GM10266 (cell line): ENCODE measurements around the gene BEST2.

ENCODE experiments used
- DNase-seq: peaks from one replicate; pipeline ENCODE4 v3.0.0; 2012; ENCODE audit errors: extremely low spot score
- TF ChIP-seq, protein P1 (sequence below): IDR thresholded peaks from 2 replicates; pipeline ENCODE4 v1.5.1; 2012; ENCODE audit warnings: mild to moderate bottlenecking, low read depth; ENCODE audit not compliant: control insufficient read depth, insufficient read depth; ENCODE audit errors: missing control alignments

BEST2 gene

DNA sequence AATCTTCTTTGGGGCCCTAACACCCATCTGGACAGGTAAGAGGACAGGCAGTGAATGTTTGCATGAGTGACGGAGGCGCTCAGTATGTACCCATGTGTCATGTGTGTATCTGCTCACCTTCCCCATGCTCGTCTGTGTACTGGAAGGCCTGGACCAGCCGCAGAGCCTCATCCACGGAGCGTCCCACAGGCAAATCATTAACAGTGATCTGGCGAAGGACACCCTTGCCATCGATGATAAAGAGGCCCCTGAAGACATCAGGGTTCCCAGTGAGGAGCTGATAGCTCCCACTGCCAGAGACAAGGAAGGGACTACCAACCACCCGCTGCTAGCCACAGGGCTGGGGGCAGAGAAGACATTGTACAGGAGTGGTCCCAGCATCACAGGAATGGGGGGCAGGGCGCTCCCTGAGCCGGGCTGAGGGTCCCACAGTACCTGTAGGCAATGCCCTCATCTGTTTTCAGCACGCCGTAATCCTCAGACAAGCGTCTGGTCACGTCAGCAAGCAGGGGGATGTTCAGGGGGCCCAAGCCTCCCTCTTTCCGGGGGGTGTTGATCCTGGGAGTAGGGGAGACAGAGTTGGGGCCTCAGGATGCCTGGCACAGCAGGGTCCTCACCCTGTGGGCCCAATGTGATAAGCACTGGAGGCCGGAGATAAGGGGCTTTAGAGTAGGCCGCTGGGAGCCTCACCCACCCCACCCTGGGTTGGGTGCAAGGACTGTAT lies 48.3 kb downstream of the BEST2 start:
- TF ChIP-seq, protein P1, sequence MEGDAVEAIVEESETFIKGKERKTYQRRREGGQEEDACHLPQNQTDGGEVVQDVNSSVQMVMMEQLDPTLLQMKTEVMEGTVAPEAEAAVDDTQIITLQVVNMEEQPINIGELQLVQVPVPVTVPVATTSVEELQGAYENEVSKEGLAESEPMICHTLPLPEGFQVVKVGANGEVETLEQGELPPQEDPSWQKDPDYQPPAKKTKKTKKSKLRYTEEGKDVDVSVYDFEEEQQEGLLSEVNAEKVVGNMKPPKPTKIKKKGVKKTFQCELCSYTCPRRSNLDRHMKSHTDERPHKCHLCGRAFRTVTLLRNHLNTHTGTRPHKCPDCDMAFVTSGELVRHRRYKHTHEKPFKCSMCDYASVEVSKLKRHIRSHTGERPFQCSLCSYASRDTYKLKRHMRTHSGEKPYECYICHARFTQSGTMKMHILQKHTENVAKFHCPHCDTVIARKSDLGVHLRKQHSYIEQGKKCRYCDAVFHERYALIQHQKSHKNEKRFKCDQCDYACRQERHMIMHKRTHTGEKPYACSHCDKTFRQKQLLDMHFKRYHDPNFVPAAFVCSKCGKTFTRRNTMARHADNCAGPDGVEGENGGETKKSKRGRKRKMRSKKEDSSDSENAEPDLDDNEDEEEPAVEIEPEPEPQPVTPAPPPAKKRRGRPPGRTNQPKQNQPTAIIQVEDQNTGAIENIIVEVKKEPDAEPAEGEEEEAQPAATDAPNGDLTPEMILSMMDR: no peak
- DNase-seq: no peak

DNA sequence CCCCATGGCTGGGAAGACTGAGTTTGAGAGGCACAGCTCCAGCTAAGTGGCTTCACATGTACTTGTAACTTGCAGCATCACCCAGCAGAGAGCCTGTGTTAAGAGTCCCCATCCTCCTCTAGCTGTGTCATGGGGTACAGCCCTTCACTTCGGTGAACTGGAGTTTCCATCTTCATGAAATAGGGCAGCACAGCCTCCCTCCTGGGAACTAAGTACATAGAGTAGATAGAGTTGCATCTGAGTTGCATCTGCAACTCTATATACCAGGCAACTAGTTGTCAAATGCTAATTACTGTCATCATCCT lies 48.8 kb downstream of the BEST2 start:
- TF ChIP-seq, protein P1: no peak
- DNase-seq: no peak

DNA sequence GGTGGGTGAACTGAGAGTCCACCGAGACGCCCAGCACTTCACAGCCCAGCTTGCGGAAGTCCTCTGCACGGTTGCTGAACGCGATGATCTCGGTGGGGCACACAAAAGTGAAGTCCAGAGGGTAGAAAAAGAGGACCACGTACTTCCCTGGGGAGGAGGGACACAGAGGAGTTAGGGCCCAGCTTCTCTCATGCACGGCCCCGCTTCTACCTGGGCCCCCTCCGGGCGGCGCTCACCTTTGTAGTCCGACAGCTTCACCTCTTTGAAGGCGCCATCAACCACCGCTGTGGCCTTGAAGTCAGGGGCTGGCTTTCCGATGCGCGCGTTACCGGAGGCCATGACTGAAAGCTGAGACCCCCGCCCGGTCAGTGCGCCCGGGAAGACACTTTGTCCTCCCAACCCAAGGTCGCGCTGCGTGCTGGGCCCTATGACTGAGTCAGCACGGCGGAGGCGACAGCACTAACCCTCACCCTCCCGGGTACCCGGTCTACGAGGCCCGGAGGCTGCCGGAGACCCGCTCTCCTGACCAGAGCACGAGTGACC lies 49.4 kb downstream of the BEST2 start:
- TF ChIP-seq, protein P1: peak; percentile 14
- no peak for DNase-seq

DNA sequence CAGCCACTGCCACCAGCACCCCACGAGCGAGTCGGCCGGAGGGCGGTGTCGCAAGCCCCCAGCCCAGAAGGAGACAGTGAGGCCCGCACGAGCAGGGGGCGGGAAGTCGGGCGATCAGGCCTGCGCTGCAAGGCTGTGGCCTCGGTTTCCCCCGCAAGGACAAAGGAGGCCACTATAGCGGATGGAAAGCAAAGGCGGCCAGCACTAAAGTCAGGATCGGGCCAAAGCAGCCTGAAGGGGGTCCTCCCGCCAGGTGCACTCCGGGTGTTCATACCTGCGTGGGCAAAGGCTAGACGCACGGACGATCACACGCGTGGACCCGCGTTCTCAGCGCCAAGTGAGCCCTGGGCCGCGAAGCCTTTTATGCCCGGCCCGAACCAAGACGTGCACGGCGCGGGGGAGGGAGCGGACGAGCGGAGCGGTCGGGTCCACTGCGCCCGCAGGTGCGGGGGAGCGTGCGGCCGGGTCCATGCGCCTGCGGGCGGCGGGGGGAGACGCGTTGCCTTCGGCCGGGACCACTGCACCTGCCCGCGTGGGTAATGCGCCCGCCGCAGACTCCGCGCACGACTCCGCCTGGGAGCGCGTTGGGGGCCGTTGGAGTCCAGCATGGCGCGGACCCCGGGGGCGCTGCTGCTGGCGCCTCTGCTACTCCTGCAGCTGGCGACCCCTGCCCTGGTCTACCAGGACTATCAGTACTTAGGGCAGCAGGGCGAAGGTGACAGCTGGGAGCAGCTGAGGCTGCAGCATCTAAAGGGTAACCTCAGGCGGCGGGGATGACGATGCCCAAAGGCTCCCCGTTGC lies 50.1 kb downstream of the BEST2 start, which contains the start of the genes PRDX2 and THSD8:
Gene PRDX2, minus strand, starts transcription at position 335 of the 801 bp plus-strand sequence. CDS start 539 bp downstream, outside the sequence.
Gene THSD8, plus strand, starts transcription at position 604 of the 801 bp plus-strand sequence. Its CDS starts 3 bp downstream, at position 607.
- DNase-seq: peak; percentile 85
- TF ChIP-seq, protein P1: no peak

DNA sequence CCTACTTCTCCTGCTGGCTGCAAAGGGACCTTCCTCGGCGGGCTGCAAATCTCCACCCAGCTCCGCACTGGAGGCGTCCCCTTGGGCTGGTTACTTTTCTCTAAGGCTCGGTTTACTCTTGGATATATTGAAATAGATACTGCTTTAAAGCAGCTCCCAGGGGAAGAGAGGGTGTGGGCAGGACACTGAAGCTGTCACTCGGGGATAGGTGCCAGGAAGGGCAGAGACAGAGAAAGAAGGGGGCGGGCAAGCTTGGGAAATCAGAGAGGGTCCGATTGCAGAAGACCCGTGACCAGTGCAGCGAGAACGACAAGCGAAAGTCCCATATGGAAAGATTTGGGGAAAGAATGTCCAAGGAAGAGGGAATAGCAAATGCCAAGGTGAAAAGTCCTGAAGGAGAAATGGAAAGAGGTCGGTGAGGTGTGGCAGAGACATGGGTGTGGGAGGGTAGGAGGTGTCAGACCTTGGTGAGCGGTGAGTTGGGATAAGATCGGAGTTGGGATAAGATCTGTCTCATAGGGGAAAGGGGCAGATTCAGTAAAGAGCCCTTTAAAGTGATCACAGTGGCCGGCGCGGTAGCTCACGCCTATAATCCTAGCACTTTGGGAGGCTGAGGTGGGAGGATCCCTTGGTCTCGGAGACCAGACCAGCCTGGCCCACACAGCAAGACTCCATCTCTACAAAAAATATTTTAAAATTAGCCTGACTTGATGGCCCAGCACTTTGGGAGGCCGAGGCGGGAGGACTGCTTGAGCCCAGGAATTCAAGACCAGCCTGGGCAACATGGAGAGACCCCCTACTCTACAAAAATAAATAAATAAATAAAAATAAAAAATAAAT lies 50.9 kb downstream of the BEST2 start:
- DNase-seq: no peak
- TF ChIP-seq, protein P1: no peak

DNA sequence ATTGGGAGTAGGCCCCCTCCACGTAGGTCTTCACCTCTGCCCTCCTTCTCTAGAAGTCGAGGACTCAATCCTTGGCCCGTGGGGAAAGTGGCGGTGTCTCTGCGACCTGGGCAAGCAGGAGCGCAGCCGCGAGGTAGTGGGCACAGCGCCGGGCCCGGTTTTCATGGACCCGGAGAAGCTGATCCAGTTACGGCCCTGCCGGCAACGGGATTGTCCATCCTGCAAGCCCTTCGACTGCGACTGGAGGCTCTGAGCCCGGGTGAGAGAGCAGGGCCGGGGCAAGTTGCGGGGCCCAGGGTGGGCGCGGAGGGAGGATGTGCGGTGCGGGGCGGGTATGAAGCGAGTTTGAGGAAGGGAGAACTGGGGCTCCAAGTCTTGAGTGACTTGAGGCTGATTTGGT lies 52.5 kb downstream of the BEST2 start:
- TF ChIP-seq, protein P1: no peak
- no peak for DNase-seq
